Natural killer cell (primary cell): Measurements from ENCODE around the gene GRAMD1C. TPM values are rescaled to one million over a fixed set of nuclear protein-coding genes. Genes with fewer than 3 reads are reported as not detected.

ENCODE experiments used
- ATAC-seq, 3 donors: fragments of 150-1000 bp in 2 of 3; fragments of 200-7000 bp in 1 of 3; cut with Tn5 transposase; 1 replicate in 1 of 3; 2 replicates in 2 of 3; pipeline ENCODE4 v1.10.0; 2021; ENCODE audit warnings: mild to moderate bottlenecking in 2 of 3, moderate library complexity in 2 of 3
- DNase-seq, 2 donors: peaks; one replicate each; pipeline versions ENCODE4 v3.0.0 to v3.0.0-alpha.2; 2013 to 2021; ENCODE audit warnings: mixed read lengths in 1 of 2
- H3K27ac ChIP-seq: one replicate; pipeline ENCODE4 v1.5.1; 2013; ENCODE audit warnings: mild to moderate bottlenecking, low read length
- H3K27me3 ChIP-seq: one replicate; pipeline ENCODE4 v1.6.1; 2013; ENCODE audit warnings: low read length; ENCODE audit not compliant: control insufficient read depth, insufficient read depth
- H3K36me3 ChIP-seq: one replicate; pipeline ENCODE4 v1.6.1; 2013; ENCODE audit warnings: low read length; ENCODE audit not compliant: control insufficient read depth, insufficient read depth
- H3K4me1 ChIP-seq: one replicate; pipeline ENCODE4 v1.6.1; 2013; ENCODE audit warnings: low read length; ENCODE audit not compliant: control insufficient read depth, insufficient read depth
- H3K4me3 ChIP-seq: one replicate; pipeline ENCODE4 v1.5.1; 2013; ENCODE audit warnings: low read length
- H3K9me3 ChIP-seq: one replicate; pipeline ENCODE4 v1.6.1; 2013; ENCODE audit warnings: low read length; ENCODE audit not compliant: control insufficient read depth, insufficient read depth
- H3K27ac Mint-ChIP-seq, 2 donors: one replicate each; pipeline ENCODE4 v1.8.0; 2022; ENCODE audit warnings: mild to moderate bottlenecking in 2 of 2, mixed read lengths in 2 of 2, moderate library complexity in 1 of 2
- H3K27me3 Mint-ChIP-seq, 2 donors: one replicate each; pipeline ENCODE4 v1.8.0; 2022; ENCODE audit warnings: low read depth in 2 of 2, mixed read lengths in 2 of 2
- H3K36me3 Mint-ChIP-seq: one replicate; pipeline ENCODE4 v1.8.0; 2022; ENCODE audit warnings: mixed read lengths
- H3K4me1 Mint-ChIP-seq, 2 donors: one replicate each; pipeline ENCODE4 v1.8.0; 2022; ENCODE audit warnings: mixed read lengths in 2 of 2
- H3K4me3 Mint-ChIP-seq: one replicate; pipeline ENCODE4 v1.8.0; 2022; ENCODE audit warnings: mild to moderate bottlenecking, moderate library complexity, mixed read lengths
- H3K9me3 Mint-ChIP-seq, 2 donors: one replicate each; pipeline ENCODE4 v1.8.0; 2022; ENCODE audit warnings: mixed read lengths in 2 of 2
- CTCF ChIP-seq: fragments of 200-600 bp; IDR thresholded peaks from one replicate; pipeline ENCODE4 v1.8.0; 2022; ENCODE audit warnings: antibody characterized with exemption
- WGBS: methylation state at CpG from one replicate; pipeline ENCODE4 v1.1.7; 2013; ENCODE audit warnings: missing lambda C conversion rate; ENCODE audit not compliant: insufficient coverage; 5-methylcytosine and 5-hydroxymethylcytosine counted together
- intact Hi-C: fragments of 100-400 bp; cut with micrococcal nuclease; formaldehyde crosslinking; loops from one replicate; pipeline ENCODE4 v1.14.2; 2022
- total RNA-seq, 4 donors: library from RNA; stranded (reverse); fragments of 120-200 nt in 1 of 4; gene quantifications; one replicate each; pipeline versions ENCODE4 v1.2.3 to v1.2.4, GENCODE V29; 2013 to 2022

The GRAMD1C gene
- total RNA-seq, 3 donors from 2014 or later (not counting 1 experiment from before 2014, with no cell fraction given), result 2.7 to 3.9 (median 3.6) TPM

DNA sequence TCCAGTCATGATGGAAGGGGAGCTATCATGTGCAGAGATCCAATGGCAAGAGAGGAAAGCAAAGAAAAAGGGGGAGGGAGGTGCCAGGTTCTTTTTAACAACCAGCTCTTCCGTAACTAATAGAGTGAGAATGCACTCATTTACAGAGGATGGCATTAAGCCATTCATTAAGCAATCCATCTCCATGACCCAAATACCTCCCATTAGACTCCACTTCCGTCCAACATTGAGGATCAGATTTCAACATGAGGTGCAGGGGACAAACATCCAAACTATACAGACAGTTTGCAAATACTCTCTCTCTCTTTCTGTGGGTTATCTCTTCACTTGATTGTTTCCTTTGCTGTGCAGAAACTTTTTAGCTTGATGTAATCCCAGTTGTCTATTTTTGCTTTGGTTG, 130.4 kb downstream of the GRAMD1C start:
- DNase-seq (no peak), ATAC-seq (no peak)
- Histone ChIP-seq H3K27ac (no peak overlapping the region), H3K9me3 (no peaks in the 10 kb centered on the region), H3K4me3 (no peak overlapping the region), H3K36me3 (no peaks in the 10 kb centered on the region), H3K27me3 (no peaks in the 10 kb centered on the region), H3K4me1 (no peaks in the 10 kb centered on the region)
- intact Hi-C loops, result no loop called here
- Mint-ChIP-seq H3K4me1 (no peaks in the 10 kb centered on the region), H3K4me3 (no peak overlapping the region), H3K36me3 (peaks cover 32% of the 10 kb centered on the region), H3K27ac (no peak overlapping the region), H3K9me3 (peaks cover 10 to 15% of the 10 kb centered on the region in 2 donors), H3K27me3 (peaks cover 0 to 9% of the 10 kb centered on the region in 2 donors)
- TF ChIP-seq CTCF, result no peak
- WGBS, result 93% methylated on average over 2 of the region's 2 CpGs

DNA sequence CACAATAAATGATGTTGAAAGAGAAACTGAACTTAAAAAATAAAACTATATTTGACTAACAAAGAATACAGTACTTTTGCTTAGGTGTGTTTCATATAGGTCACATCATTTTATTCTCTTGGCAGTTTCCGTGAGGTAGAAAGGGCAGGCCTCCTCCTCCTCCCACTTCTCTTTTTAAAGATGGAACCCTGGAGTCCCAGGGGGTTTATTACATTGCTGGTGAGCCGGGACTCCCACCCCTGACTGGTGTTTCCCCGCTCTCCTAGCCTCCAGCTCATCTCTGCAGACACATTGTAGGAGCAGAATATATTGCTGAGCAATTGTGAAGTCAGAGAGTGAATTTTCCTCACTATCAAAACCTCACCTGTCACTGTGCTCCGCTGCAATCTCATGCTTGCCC, 139.2 kb downstream of the GRAMD1C start:
- ATAC-seq, result no peak
- WGBS, result 89% methylated on average over 3 of the region's 4 CpGs
- H3K27ac ChIP-seq, result no peak overlapping the region
- no peak overlapping the region for H3K4me3 ChIP-seq
- H3K9me3 ChIP-seq, result peaks cover 5% of the 10 kb centered on the region
- H3K27me3 ChIP-seq, result no peaks in the 10 kb centered on the region
- TF ChIP-seq CTCF, result no peak
- Mint-ChIP-seq H3K9me3 (peaks cover 8 to 12% of the 10 kb centered on the region in 2 donors), H3K36me3 (peaks cover 21% of the 10 kb centered on the region), H3K4me3 (no peak overlapping the region), H3K4me1 (no peaks in the 10 kb centered on the region), H3K27me3 (peaks cover 0 to 5% of the 10 kb centered on the region in 2 donors), H3K27ac (no peak overlapping the region)
- no peak for DNase-seq
- intact Hi-C loops, result no loop called here
- peaks cover 7% of the 10 kb centered on the region for H3K36me3 ChIP-seq
- H3K4me1 ChIP-seq, result no peaks in the 10 kb centered on the region

DNA sequence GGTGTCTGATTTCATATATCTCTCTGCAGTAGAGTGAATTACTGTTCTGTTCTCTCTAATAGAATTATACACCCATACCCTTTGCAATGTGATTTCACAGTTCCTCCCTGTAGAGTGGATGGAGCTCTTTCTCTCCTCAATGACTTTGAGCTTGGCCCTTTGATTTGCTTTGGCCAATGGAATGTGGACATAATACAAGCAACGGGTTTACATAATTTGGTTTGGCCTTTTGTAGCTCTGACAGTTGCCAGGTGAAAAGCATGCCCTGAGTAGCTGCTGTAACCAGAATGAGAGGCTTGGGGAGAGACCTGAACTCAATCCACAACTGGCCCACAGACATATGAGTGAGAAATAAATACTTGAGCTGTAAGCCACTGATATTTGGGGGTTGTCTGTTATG, 141.3 kb downstream of the GRAMD1C start:
- peaks cover 1% of the 10 kb centered on the region for H3K4me1 ChIP-seq
- H3K36me3 ChIP-seq, result peaks cover 7% of the 10 kb centered on the region
- Mint-ChIP-seq H3K9me3 (peaks cover 0 to under 1% of the 10 kb centered on the region in 2 donors), H3K27me3 (no peaks in the 10 kb centered on the region), H3K4me1 (no peaks in the 10 kb centered on the region), H3K27ac (no peak overlapping the region), H3K4me3 (no peak overlapping the region), H3K36me3 (peaks cover 8% of the 10 kb centered on the region)
- ATAC-seq (no peak), DNase-seq (no peak)
- intact Hi-C loops, result no loop called here
- no peak overlapping the region for H3K27ac ChIP-seq
- H3K27me3 ChIP-seq, result no peaks in the 10 kb centered on the region
- no peaks in the 10 kb centered on the region for H3K9me3 ChIP-seq
- no peak for TF ChIP-seq CTCF
- no peak overlapping the region for H3K4me3 ChIP-seq
- 100% methylated on average over 1 of the region's 1 CpG for WGBS

DNA sequence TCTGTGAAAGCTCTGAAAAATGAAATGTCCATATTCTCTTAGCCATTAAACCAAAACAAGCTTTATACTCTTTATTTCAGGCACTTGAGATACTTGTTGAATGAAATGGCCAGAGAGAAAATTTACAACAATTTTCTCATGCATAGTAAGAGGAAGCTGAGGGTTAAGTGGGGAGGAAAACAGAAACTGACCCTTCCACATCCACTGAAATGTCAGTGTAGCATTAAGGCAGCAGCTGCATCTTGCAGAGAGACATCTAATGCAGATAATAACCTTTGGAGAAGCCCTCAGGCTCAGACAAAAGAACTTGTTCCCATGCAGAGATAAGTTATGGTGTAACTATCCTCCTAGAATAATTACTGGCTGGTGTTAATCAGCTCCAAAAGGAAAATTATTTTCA, 143.2 kb downstream of the GRAMD1C start:
- DNase-seq (no peak), ATAC-seq (no peak)
- no peaks in the 10 kb centered on the region for H3K27me3 Mint-ChIP-seq
- no peaks in the 10 kb centered on the region for H3K9me3 Mint-ChIP-seq
- no peaks in the 10 kb centered on the region for H3K4me1 Mint-ChIP-seq
- Histone ChIP-seq H3K27ac (no peak overlapping the region), H3K4me1 (peaks cover 4% of the 10 kb centered on the region), H3K36me3 (peaks cover 5% of the 10 kb centered on the region), H3K27me3 (no peaks in the 10 kb centered on the region), H3K9me3 (no peaks in the 10 kb centered on the region), H3K4me3 (no peak overlapping the region)
- no peak for TF ChIP-seq CTCF
- peaks cover 6% of the 10 kb centered on the region for H3K36me3 Mint-ChIP-seq
- intact Hi-C loops, result no loop called here
- H3K27ac Mint-ChIP-seq, result no peak overlapping the region
- H3K4me3 Mint-ChIP-seq, result no peak overlapping the region
